HEK293 (cell line): ENCODE results near the gene AMER3.

Experiments used
- CTCF ChIA-PET: fragments of 350-600 bp; formaldehyde crosslinking; extraction: SDS; loops from one replicate; lab custom pipeline; 2021; ENCODE audit warnings: antibody characterized with exemption; lab: Yijun Ruan, JAX
- POLR2A ChIA-PET: fragments of 300-600 bp; formaldehyde crosslinking; extraction: SDS; loops from one replicate; lab custom pipeline; 2020; ENCODE audit warnings: antibody characterized with exemption, inconsistent platforms; lab: Yijun Ruan, JAX
- H3K27ac ChIP-seq: fragments of 200-500 bp; sonication (Bioruptor generic); 2 replicates; pipeline ENCODE4 v1.5.1; 2014; ENCODE audit warnings: low read depth, low read length, control low read depth, inconsistent platforms; ENCODE audit errors: extremely low read depth
- H3K36me3 ChIP-seq, 2 experiments: fragments of 200-500 bp in 1 of 2; sonication (Bioruptor generic) in 1 of 2; 1 replicate in 1 of 2; 2 replicates in 1 of 2; pipeline ENCODE4 v1.5.1; 2014 to 2017; ENCODE audit warnings: inconsistent platforms in 2 of 2, low read length in 2 of 2; ENCODE audit not compliant: control insufficient read depth in 2 of 2, insufficient read depth in 1 of 2
- H3K4me1 ChIP-seq: fragments of 200-500 bp; sonication (Bioruptor generic); 2 replicates; pipeline ENCODE4 v1.5.1; 2014; ENCODE audit warnings: mild to moderate bottlenecking, low read length, inconsistent platforms; ENCODE audit not compliant: control insufficient read depth, insufficient read depth
- H3K4me3 ChIP-seq: 2 replicates; pipeline ENCODE4 v1.5.1; 2011; ENCODE audit warnings: low read depth, mild to moderate bottlenecking, control low read depth, low read length, moderate library complexity
- H3K9me3 ChIP-seq: fragments of 200-500 bp; sonication (Bioruptor generic); 2 replicates; pipeline ENCODE4 v1.5.1; 2014; ENCODE audit warnings: low read depth, low read length, inconsistent platforms; ENCODE audit not compliant: control insufficient read depth, insufficient read depth
- BCL6B ChIP-seq: fragments of 450-650 bp; formaldehyde crosslinking; IDR thresholded peaks from 2 replicates; pipeline ENCODE4 v1.5.1; 2017; ENCODE audit warnings: missing biosample characterization, missing genetic modification characterization
- FEZF1 ChIP-seq: fragments of 450-650 bp; formaldehyde crosslinking; IDR thresholded peaks from 2 replicates; pipeline ENCODE4 v1.5.1; 2016; ENCODE audit warnings: missing biosample characterization, missing genetic modification characterization
- KLF10 ChIP-seq: fragments of 450-650 bp; IDR thresholded peaks from 2 replicates; pipeline ENCODE4 v1.5.1; 2018; ENCODE audit warnings: missing biosample characterization, mild to moderate bottlenecking, missing genetic modification characterization
- PATZ1 ChIP-seq: fragments of 450-650 bp; formaldehyde crosslinking; IDR thresholded peaks from 2 replicates; pipeline ENCODE4 v1.5.1; 2016; ENCODE audit warnings: missing biosample characterization, missing genetic modification characterization
- PRDM1 ChIP-seq: fragments of 450-650 bp; formaldehyde crosslinking; IDR thresholded peaks from 2 replicates; pipeline ENCODE4; 2016; ENCODE audit warnings: missing biosample characterization, missing genetic modification characterization
- REPIN1 ChIP-seq: fragments of 450-650 bp; formaldehyde crosslinking; IDR thresholded peaks from 2 replicates; pipeline ENCODE4 v1.5.1; 2017; ENCODE audit warnings: missing biosample characterization, missing genetic modification characterization, low read depth
- SCRT2 ChIP-seq: fragments of 450-650 bp; formaldehyde crosslinking; IDR thresholded peaks from 2 replicates; pipeline ENCODE4 v1.5.1; 2016; ENCODE audit warnings: missing biosample characterization, missing genetic modification characterization
- TRIM28 ChIP-seq: IDR thresholded peaks from 2 replicates; pipeline ENCODE4 v1.6.1; 2011; ENCODE audit warnings: low read length, control low read depth, borderline replicate concordance
- ZNF302 ChIP-seq: fragments of 450-650 bp; formaldehyde crosslinking; IDR thresholded peaks from 2 replicates; pipeline ENCODE4 v1.5.1; 2016; ENCODE audit warnings: missing biosample characterization, missing genetic modification characterization, low read depth
- ZNF366 ChIP-seq: fragments of 450-650 bp; formaldehyde crosslinking; conservative IDR thresholded peaks from 2 replicates; pipeline ENCODE4 v1.5.1; 2016; ENCODE audit warnings: missing biosample characterization, missing genetic modification characterization
- ZNF391 ChIP-seq: fragments of 450-650 bp; formaldehyde crosslinking; IDR thresholded peaks from 2 replicates; pipeline ENCODE4 v1.5.1; 2016; ENCODE audit warnings: low read depth, missing biosample characterization, missing genetic modification characterization, borderline replicate concordance
- ZNF501 ChIP-seq: fragments of 450-650 bp; formaldehyde crosslinking; IDR thresholded peaks from 2 replicates; pipeline ENCODE4 v1.5.1; 2016; ENCODE audit warnings: missing biosample characterization, missing genetic modification characterization
- ZNF596 ChIP-seq: fragments of 450-650 bp; IDR thresholded peaks from 2 replicates; pipeline ENCODE4 v1.5.0; 2018; ENCODE audit warnings: missing biosample characterization, mild to moderate bottlenecking, missing genetic modification characterization, moderate library complexity
- ZNF624 ChIP-seq: fragments of 450-650 bp; formaldehyde crosslinking; IDR thresholded peaks from 2 replicates; pipeline ENCODE4 v1.5.1; 2017; ENCODE audit warnings: missing biosample characterization, missing genetic modification characterization
- ZNF843 ChIP-seq: fragments of 450-650 bp; formaldehyde crosslinking; IDR thresholded peaks from 2 replicates; pipeline ENCODE4 v1.5.1; 2016; ENCODE audit warnings: missing biosample characterization, missing genetic modification characterization
- TF ChIP-seq, protein P1 (sequence below): fragments of 450-650 bp; formaldehyde crosslinking; IDR thresholded peaks from 2 replicates; pipeline ENCODE4 v1.5.1; 2016; ENCODE audit warnings: missing biosample characterization, missing genetic modification characterization
- TF ChIP-seq, protein P2 (sequence below): fragments of 450-650 bp; formaldehyde crosslinking; IDR thresholded peaks from 2 replicates; pipeline ENCODE4 v1.5.1; 2016; ENCODE audit warnings: missing biosample characterization, missing genetic modification characterization

AMER3 gene

GRCh38 chr2:130756874-130757668 lies 1.7 kb downstream of the AMER3 start (continued):
- TF ChIP-seq BCL6B = no peak
- no peak for TF ChIP-seq ZNF366

DNA sequence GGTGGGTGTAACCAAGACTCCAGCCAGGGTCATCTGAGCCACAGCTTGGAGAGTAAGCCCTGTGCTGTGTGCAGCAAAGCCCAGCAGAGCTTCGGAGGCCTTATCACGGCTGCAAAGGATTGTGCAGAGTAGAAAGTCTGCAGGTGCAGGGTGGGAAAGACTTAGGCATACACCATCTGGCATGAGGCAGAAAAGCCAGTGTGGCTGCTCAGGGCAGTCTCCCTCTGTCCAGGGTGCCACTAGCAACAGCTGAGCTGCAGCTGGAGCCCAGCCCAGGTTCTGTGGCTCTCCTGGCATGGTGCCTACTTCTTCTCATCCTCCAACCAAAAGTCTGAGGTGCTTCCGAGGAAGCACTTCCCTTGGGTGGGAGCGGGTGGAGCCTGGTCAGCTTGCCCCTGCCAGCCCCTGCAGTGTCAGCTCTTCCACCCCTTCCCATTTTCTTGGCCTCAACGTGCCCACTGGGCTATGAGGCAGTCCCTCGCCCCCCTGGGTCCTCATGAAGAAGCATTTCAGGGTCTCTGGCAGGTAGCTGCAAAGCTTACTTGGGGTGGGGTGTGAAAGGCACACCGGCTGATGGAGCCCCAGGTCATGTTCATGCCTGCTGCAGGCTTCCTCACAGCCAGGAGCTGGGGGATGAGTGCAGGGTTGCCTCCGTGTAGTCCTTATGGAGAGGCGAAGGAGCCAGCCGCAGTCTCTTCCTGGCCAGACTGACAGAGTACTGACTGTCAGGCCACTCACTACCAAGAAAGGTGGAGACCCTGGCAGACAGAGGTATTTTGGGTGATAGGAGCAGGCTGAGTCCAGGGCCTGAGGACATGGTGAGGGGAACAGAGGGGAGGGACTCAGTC lies 4.8 kb downstream of the AMER3 start:
- Histone ChIP-seq H3K4me1 (peaks cover 4% of the 10 kb centered on the region; the same call in 1 of the 2 replicates), H3K4me3 (no peak overlapping the region), H3K27ac (no peak overlapping the region), H3K36me3 (no peaks in the 10 kb centered on the region), H3K9me3 (no peaks in the 10 kb centered on the region)
- ChIA-PET POLR2A (no interaction called here), CTCF (no interaction called here)
- TF ChIP-seq ZNF843 (tag by site-specific recombination) (no peak), PRDM1 (tag by site-specific recombination) (no peak), ZNF596 (no peak), ZNF501 (tag by site-specific recombination) (no peak), FEZF1 (tag by site-specific recombination) (no peak), SCRT2 (tag by site-specific recombination) (peak; percentile 33; the same call in 1 of the 2 replicates), REPIN1 (tag by site-specific recombination) (no peak), PATZ1 (no peak), TRIM28 (no peak), KLF10 (tag by site-specific recombination) (no peak), ZNF624 (tag by site-specific recombination) (no peak), ZNF391 (no peak), ZNF302 (no peak)
- TF ChIP-seq, protein P1, sequence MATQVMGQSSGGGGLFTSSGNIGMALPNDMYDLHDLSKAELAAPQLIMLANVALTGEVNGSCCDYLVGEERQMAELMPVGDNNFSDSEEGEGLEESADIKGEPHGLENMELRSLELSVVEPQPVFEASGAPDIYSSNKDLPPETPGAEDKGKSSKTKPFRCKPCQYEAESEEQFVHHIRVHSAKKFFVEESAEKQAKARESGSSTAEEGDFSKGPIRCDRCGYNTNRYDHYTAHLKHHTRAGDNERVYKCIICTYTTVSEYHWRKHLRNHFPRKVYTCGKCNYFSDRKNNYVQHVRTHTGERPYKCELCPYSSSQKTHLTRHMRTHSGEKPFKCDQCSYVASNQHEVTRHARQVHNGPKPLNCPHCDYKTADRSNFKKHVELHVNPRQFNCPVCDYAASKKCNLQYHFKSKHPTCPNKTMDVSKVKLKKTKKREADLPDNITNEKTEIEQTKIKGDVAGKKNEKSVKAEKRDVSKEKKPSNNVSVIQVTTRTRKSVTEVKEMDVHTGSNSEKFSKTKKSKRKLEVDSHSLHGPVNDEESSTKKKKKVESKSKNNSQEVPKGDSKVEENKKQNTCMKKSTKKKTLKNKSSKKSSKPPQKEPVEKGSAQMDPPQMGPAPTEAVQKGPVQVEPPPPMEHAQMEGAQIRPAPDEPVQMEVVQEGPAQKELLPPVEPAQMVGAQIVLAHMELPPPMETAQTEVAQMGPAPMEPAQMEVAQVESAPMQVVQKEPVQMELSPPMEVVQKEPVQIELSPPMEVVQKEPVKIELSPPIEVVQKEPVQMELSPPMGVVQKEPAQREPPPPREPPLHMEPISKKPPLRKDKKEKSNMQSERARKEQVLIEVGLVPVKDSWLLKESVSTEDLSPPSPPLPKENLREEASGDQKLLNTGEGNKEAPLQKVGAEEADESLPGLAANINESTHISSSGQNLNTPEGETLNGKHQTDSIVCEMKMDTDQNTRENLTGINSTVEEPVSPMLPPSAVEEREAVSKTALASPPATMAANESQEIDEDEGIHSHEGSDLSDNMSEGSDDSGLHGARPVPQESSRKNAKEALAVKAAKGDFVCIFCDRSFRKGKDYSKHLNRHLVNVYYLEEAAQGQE = peak; percentile 76
- TF ChIP-seq, protein P2, sequence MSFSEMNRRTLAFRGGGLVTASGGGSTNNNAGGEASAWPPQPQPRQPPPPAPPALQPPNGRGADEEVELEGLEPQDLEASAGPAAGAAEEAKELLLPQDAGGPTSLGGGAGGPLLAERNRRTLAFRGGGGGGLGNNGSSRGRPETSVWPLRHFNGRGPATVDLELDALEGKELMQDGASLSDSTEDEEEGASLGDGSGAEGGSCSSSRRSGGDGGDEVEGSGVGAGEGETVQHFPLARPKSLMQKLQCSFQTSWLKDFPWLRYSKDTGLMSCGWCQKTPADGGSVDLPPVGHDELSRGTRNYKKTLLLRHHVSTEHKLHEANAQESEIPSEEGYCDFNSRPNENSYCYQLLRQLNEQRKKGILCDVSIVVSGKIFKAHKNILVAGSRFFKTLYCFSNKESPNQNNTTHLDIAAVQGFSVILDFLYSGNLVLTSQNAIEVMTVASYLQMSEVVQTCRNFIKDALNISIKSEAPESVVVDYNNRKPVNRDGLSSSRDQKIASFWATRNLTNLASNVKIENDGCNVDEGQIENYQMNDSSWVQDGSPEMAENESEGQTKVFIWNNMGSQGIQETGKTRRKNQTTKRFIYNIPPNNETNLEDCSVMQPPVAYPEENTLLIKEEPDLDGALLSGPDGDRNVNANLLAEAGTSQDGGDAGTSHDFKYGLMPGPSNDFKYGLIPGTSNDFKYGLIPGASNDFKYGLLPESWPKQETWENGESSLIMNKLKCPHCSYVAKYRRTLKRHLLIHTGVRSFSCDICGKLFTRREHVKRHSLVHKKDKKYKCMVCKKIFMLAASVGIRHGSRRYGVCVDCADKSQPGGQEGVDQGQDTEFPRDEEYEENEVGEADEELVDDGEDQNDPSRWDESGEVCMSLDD = no peak
